Gastrocnemius medialis (tissue), 4 donors: ENCODE measurements around the gene SEMG2. TPM values are rescaled to one million over a fixed set of nuclear protein-coding genes. Genes with fewer than 3 reads are reported as not detected.

Experiments
- ATAC-seq, 2 donors: fragments of 150-250 bp; one replicate each; pipeline ENCODE4 v1.9.1; 2016
- DNase-seq, 2 donors: peaks; one replicate each; pipeline ENCODE4 v3.0.0-alpha.2; 2019
- H3K27ac ChIP-seq, 4 donors: fragments of 200-600 bp; sonication (generic); 1 replicate in 1 of 4; 2 replicates in 3 of 4; pipeline ENCODE4 v1.5.1; 2016 to 2018; ENCODE audit warnings: mild to moderate bottlenecking in 2 of 4, moderate library complexity in 1 of 4
- H3K27me3 ChIP-seq, 3 donors: fragments of 200-600 bp; sonication (generic) in 2 of 3; 1 replicate in 1 of 3; 2 replicates in 2 of 3; pipeline versions ENCODE4 v1.5.1 to v1.6.0; 2016 to 2019; ENCODE audit warnings: mild to moderate bottlenecking in 1 of 3, moderate library complexity in 1 of 3
- H3K36me3 ChIP-seq, 2 donors: fragments of 200-600 bp; sonication (generic) in 1 of 2; one replicate each; pipeline ENCODE4 v1.5.1; 2017 to 2018
- H3K4me1 ChIP-seq, 2 donors: fragments of 200-600 bp; sonication (generic) in 1 of 2; one replicate each; pipeline ENCODE4 v1.5.1; 2016 to 2017; ENCODE audit warnings: mild to moderate bottlenecking in 2 of 2
- H3K4me3 ChIP-seq, 4 donors: fragments of 200-600 bp; sonication (generic) in 3 of 4; 1 replicate in 1 of 4; 2 replicates in 3 of 4; pipeline ENCODE4 v1.5.1; 2016 to 2019; ENCODE audit warnings: mild to moderate bottlenecking in 2 of 4
- H3K9me3 ChIP-seq, 3 donors: fragments of 200-600 bp; sonication (generic) in 2 of 3; 1 replicate in 1 of 3; 2 replicates in 2 of 3; pipeline ENCODE4 v1.5.1; 2016 to 2019
- CTCF ChIP-seq, 5 experiments: fragments of 450-650 bp in 3 of 5; fragments of 200-600 bp in 2 of 5; sonication (generic) in 2 of 5; IDR thresholded peaks in 4 of 5; conservative IDR thresholded peaks in 1 of 5; 1 replicate in 4 of 5; 2 replicates in 1 of 5; pipeline ENCODE4 v1.5.1; 2016 to 2019; ENCODE audit warnings: antibody characterized with exemption in 5 of 5, mild to moderate bottlenecking in 3 of 5, moderate library complexity in 3 of 5
- POLR2A ChIP-seq, 2 donors: fragments of 450-650 bp; IDR thresholded peaks; one replicate each; pipeline ENCODE4 v1.6.1; 2017; ENCODE audit warnings: antibody characterized with exemption in 2 of 2, mild to moderate bottlenecking in 2 of 2, moderate library complexity in 2 of 2
- in situ Hi-C, 4 donors: fragments of 200-750 bp; cut with MboI; loops; one replicate each; pipeline versions ENCODE4 v1.15.0 to v1.8.0; 2017; ENCODE audit warnings: low sequenced_read_pairs in 4 of 4
- intact Hi-C: fragments of 100-400 bp; cut with DNase I; formaldehyde crosslinking; loops from one replicate; pipeline ENCODE4 v1.15.1; 2023; ENCODE audit warnings: low total_unique reads
- total RNA-seq, 4 donors: library from RNA; depleted of rRNA; stranded (reverse); fragments of >200 nt; gene quantifications; one replicate each; pipeline versions ENCODE4 v1.1.0 to v1.2.3, GENCODE V29; 2016

SEMG2 gene
- total RNA-seq, 4 donors from 2014 or later = not detected

- intact Hi-C loops = no loop called here
- no peak for ATAC-seq
- no peak for DNase-seq
- Histone ChIP-seq H3K36me3 (no peaks in the 10 kb centered on the region), H3K9me3 (no peaks in the 10 kb centered on the region), H3K4me3 (no peak overlapping the region), H3K27me3 (peaks cover 0 to 3% (median 0%) of the 10 kb centered on the region in 3 donors), H3K4me1 (no peaks in the 10 kb centered on the region), H3K27ac (no peak overlapping the region)
- in situ Hi-C loops = no loop called here
- TF ChIP-seq CTCF (IDR thresholded peaks at IDR 0.05 in 4 of 5, conservative IDR thresholded peaks at IDR 0.05 in 1 of 5) = no peak
Observed at GRCh38 chr20:45263556-45264266, 42.5 kb downstream of the SEMG2 start.

GRCh38 chr20:45266977-45267376 lies 45.8 kb downstream of the SEMG2 start:
- Histone ChIP-seq H3K27me3 (peaks cover 0 to 4% (median 0%) of the 10 kb centered on the region in 3 donors), H3K9me3 (no peaks in the 10 kb centered on the region), H3K4me1 (no peaks in the 10 kb centered on the region), H3K27ac (no peak overlapping the region), H3K36me3 (no peaks in the 10 kb centered on the region), H3K4me3 (no peak overlapping the region)
- TF ChIP-seq CTCF (IDR thresholded peaks at IDR 0.05 in 4 of 5, conservative IDR thresholded peaks at IDR 0.05 in 1 of 5) (no peak), POLR2A (IDR thresholded peaks at IDR 0.05) (no peak)
- no peak for ATAC-seq
- in situ Hi-C loops = no loop called here
- DNase-seq = no peak
- intact Hi-C loops = no loop called here

GRCh38 chr20:45268531-45268930 lies 47.4 kb downstream of the SEMG2 start:
- Histone ChIP-seq H3K36me3 (no peaks in the 10 kb centered on the region), H3K27ac (no peak overlapping the region), H3K4me1 (no peaks in the 10 kb centered on the region), H3K9me3 (no peaks in the 10 kb centered on the region), H3K4me3 (no peak overlapping the region), H3K27me3 (peaks cover 0 to 4% (median 0%) of the 10 kb centered on the region in 3 donors)
- in situ Hi-C loops (no loop called here), intact Hi-C loops (no loop called here)
- DNase-seq (no peak), ATAC-seq (no peak)
- no peak for TF ChIP-seq CTCF (IDR thresholded peaks at IDR 0.05 in 4 of 5, conservative IDR thresholded peaks at IDR 0.05 in 1 of 5)
- no peak for TF ChIP-seq POLR2A (IDR thresholded peaks at IDR 0.05)

- ATAC-seq (no peak), DNase-seq (no peak)
- TF ChIP-seq POLR2A (IDR thresholded peaks at IDR 0.05) (no peak), CTCF (IDR thresholded peaks at IDR 0.05 in 4 of 5, conservative IDR thresholded peaks at IDR 0.05 in 1 of 5) (no peak)
- no peak overlapping the region for H3K4me3 ChIP-seq
- H3K36me3 ChIP-seq = no peaks in the 10 kb centered on the region
- no peak overlapping the region for H3K27ac ChIP-seq
- H3K27me3 ChIP-seq = peaks cover 0 to 4% (median 0%) of the 10 kb centered on the region in 3 donors
- no peaks in the 10 kb centered on the region for H3K4me1 ChIP-seq
- no peaks in the 10 kb centered on the region for H3K9me3 ChIP-seq
- in situ Hi-C loops = no loop called here
- intact Hi-C loops = no loop called here
Observed at GRCh38 chr20:45269056-45269455, 47.9 kb downstream of the SEMG2 start.
